ENCODE results near the gene CPT2. TPM values are rescaled to one million over a fixed set of nuclear protein-coding genes. Genes with fewer than 3 reads are reported as not detected.
A peak's percentile ranks its signal among the peaks of the same experiment; 100 is the strongest.

CPT2 gene
- total and polyA plus RNA-seq, 2 of the 13 experiments (the other 11 are each of a cell fraction or from before 2014, with no cell fraction given), result 12.6 to 14.6 TPM

DNA sequence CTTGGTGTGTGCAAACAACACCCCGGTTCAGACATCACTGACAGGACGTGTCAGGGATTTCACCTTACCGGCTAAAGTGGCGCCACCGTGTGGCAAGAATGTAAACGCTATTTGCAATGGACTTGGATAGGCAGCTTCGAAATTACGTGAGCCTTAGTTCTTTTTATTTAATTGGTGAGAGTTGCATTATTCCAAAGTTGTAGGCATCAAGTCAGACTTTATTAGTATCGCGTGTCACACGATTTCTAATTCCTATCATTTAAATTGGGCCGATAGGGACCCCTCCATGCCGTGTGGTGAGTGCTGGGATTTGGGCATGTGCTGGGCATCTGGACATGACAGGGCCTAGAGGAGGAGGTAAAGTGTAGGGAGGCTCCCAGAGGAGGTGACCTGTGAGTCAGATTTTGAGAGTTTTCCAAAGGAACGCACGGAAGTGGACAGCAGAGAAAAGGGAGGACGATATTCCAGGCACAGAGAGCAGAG lies 14.5 kb upstream of the CPT2 start (continued):
- TF ChIP-seq, protein P1, sequence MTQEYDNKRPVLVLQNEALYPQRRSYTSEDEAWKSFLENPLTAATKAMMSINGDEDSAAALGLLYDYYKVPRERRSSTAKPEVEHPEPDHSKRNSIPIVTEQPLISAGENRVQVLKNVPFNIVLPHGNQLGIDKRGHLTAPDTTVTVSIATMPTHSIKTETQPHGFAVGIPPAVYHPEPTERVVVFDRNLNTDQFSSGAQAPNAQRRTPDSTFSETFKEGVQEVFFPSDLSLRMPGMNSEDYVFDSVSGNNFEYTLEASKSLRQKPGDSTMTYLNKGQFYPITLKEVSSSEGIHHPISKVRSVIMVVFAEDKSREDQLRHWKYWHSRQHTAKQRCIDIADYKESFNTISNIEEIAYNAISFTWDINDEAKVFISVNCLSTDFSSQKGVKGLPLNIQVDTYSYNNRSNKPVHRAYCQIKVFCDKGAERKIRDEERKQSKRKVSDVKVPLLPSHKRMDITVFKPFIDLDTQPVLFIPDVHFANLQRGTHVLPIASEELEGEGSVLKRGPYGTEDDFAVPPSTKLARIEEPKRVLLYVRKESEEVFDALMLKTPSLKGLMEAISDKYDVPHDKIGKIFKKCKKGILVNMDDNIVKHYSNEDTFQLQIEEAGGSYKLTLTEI (CRISPR knock-in tag; conservative IDR thresholded peaks at IDR 0.05), result no peak
- peak; percentile 37; the same call in 1 of the 2 replicates for TF ChIP-seq ISL2 (CRISPR knock-in tag; IDR thresholded peaks at IDR 0.05)
- TF ChIP-seq MYC (CRISPR knock-in tag; IDR thresholded peaks at IDR 0.05; ENCODE audit: borderline replicate concordance), result peak; percentile 44; the same call in 1 of the 2 replicates
- TF ChIP-seq, protein P2, sequence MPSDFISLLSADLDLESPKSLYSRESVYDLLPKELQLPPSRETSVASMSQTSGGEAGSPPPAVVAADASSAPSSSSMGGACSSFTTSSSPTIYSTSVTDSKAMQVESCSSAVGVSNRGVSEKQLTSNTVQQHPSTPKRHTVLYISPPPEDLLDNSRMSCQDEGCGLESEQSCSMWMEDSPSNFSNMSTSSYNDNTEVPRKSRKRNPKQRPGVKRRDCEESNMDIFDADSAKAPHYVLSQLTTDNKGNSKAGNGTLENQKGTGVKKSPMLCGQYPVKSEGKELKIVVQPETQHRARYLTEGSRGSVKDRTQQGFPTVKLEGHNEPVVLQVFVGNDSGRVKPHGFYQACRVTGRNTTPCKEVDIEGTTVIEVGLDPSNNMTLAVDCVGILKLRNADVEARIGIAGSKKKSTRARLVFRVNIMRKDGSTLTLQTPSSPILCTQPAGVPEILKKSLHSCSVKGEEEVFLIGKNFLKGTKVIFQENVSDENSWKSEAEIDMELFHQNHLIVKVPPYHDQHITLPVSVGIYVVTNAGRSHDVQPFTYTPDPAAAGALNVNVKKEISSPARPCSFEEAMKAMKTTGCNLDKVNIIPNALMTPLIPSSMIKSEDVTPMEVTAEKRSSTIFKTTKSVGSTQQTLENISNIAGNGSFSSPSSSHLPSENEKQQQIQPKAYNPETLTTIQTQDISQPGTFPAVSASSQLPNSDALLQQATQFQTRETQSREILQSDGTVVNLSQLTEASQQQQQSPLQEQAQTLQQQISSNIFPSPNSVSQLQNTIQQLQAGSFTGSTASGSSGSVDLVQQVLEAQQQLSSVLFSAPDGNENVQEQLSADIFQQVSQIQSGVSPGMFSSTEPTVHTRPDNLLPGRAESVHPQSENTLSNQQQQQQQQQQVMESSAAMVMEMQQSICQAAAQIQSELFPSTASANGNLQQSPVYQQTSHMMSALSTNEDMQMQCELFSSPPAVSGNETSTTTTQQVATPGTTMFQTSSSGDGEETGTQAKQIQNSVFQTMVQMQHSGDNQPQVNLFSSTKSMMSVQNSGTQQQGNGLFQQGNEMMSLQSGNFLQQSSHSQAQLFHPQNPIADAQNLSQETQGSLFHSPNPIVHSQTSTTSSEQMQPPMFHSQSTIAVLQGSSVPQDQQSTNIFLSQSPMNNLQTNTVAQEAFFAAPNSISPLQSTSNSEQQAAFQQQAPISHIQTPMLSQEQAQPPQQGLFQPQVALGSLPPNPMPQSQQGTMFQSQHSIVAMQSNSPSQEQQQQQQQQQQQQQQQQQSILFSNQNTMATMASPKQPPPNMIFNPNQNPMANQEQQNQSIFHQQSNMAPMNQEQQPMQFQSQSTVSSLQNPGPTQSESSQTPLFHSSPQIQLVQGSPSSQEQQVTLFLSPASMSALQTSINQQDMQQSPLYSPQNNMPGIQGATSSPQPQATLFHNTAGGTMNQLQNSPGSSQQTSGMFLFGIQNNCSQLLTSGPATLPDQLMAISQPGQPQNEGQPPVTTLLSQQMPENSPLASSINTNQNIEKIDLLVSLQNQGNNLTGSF (CRISPR knock-in tag; IDR thresholded peaks at IDR 0.05), result 0 out of 2 replicates have a peak, but pooled peaks have one; percentile 47
- TF ChIP-seq SALL2 (CRISPR knock-in tag; IDR thresholded peaks at IDR 0.05), result peak; percentile 49; the same call in 1 of the 2 replicates
- TF ChIP-seq NFKB2 (CRISPR knock-in tag; IDR thresholded peaks at IDR 0.05; ENCODE audit: borderline replicate concordance), result 0 out of 2 replicates have a peak, but pooled peaks have one; percentile 33
- TF ChIP-seq KAT8 (CRISPR knock-in tag; IDR thresholded peaks at IDR 0.05), result 0 out of 2 replicates have a peak, but pooled peaks have one; percentile 30
- no peak for TF ChIP-seq ZIK1 (CRISPR knock-in tag; IDR thresholded peaks at IDR 0.05; ENCODE audit: borderline replicate concordance, low read depth)
- TF ChIP-seq, protein P3, sequence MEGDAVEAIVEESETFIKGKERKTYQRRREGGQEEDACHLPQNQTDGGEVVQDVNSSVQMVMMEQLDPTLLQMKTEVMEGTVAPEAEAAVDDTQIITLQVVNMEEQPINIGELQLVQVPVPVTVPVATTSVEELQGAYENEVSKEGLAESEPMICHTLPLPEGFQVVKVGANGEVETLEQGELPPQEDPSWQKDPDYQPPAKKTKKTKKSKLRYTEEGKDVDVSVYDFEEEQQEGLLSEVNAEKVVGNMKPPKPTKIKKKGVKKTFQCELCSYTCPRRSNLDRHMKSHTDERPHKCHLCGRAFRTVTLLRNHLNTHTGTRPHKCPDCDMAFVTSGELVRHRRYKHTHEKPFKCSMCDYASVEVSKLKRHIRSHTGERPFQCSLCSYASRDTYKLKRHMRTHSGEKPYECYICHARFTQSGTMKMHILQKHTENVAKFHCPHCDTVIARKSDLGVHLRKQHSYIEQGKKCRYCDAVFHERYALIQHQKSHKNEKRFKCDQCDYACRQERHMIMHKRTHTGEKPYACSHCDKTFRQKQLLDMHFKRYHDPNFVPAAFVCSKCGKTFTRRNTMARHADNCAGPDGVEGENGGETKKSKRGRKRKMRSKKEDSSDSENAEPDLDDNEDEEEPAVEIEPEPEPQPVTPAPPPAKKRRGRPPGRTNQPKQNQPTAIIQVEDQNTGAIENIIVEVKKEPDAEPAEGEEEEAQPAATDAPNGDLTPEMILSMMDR (CRISPR knock-in tag; IDR thresholded peaks at IDR 0.05), result peak; percentile 87
- TF ChIP-seq SYNCRIP (IDR thresholded peaks at IDR 0.05; ENCODE audit: insufficient read depth, low read depth, low read length), result no peak
- peak; percentile 65; the same call in 1 of the 2 replicates for TF ChIP-seq ZFX (CRISPR knock-in tag; IDR thresholded peaks at IDR 0.05; ENCODE audit: low read depth)
- TF ChIP-seq, protein P4, sequence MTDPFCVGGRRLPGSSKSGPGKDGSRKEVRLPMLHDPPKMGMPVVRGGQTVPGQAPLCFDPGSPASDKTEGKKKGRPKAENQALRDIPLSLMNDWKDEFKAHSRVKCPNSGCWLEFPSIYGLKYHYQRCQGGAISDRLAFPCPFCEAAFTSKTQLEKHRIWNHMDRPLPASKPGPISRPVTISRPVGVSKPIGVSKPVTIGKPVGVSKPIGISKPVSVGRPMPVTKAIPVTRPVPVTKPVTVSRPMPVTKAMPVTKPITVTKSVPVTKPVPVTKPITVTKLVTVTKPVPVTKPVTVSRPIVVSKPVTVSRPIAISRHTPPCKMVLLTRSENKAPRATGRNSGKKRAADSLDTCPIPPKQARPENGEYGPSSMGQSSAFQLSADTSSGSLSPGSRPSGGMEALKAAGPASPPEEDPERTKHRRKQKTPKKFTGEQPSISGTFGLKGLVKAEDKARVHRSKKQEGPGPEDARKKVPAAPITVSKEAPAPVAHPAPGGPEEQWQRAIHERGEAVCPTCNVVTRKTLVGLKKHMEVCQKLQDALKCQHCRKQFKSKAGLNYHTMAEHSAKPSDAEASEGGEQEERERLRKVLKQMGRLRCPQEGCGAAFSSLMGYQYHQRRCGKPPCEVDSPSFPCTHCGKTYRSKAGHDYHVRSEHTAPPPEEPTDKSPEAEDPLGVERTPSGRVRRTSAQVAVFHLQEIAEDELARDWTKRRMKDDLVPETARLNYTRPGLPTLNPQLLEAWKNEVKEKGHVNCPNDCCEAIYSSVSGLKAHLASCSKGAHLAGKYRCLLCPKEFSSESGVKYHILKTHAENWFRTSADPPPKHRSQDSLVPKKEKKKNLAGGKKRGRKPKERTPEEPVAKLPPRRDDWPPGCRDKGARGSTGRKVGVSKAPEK (CRISPR knock-in tag; IDR thresholded peaks at IDR 0.05; ENCODE audit: borderline replicate concordance), result peak; percentile 49; the same call in 1 of the 2 replicates
- TF ChIP-seq PHF5A (CRISPR knock-in tag; IDR thresholded peaks at IDR 0.05; ENCODE audit: low read depth, unreplicated experiment), result peak; percentile 54
- TF ChIP-seq ZBTB20 (CRISPR knock-in tag; IDR thresholded peaks at IDR 0.05; ENCODE audit: borderline replicate concordance, low read depth), result peak; percentile 49; the same call in 1 of the 2 replicates
- TF ChIP-seq JUN (CRISPR knock-in tag; IDR thresholded peaks at IDR 0.05), result 0 out of 2 replicates have a peak, but pooled peaks have one; percentile 16
